ENCODE results near the gene KIF13A. TPM values are rescaled to one million over a fixed set of nuclear protein-coding genes. Genes with fewer than 3 reads are reported as not detected.
"Not testable (repeated sequence)": the region's sequence is repeated elsewhere in the genome, so short reads cannot be mapped to it uniquely, and the experiment has no call there.

KIF13A gene
- total RNA-seq, 2 experiments from 2014 or later, result 0.91 to 1.4 TPM

- H3K27ac ChIP-seq (ENCODE audit: low read depth in 1 of 2, low read length in 2 of 2), result no peak overlapping the region
- H3K27ac Mint-ChIP-seq, result no peak overlapping the region
- no peaks in the 10 kb centered on the region for H3K4me1 ChIP-seq (ENCODE audit: insufficient read depth, low read length)
- no peaks in the 10 kb centered on the region for H3K4me1 Mint-ChIP-seq (ENCODE audit: low read depth)
- H3K27me3 Mint-ChIP-seq, result peaks cover 7% of the 10 kb centered on the region
- ChIA-PET POLR2A (no interaction called here), CTCF (no interaction called here)
- H3K4me3 ChIP-seq (ENCODE audit: low read length), result no peak overlapping the region
- ATAC-seq (ENCODE audit: poor library complexity) (no peak), DNase-seq (no peak)
- peaks cover 0 to 3% of the 10 kb centered on the region in 2 experiments for H3K27me3 ChIP-seq (ENCODE audit: control insufficient read depth in 1 of 2, insufficient read depth in 2 of 2, low read length in 2 of 2)
- TF ChIP-seq CTCF (IDR thresholded peaks at IDR 0.05), result no peak
- no peaks in the 10 kb centered on the region for H3K36me3 Mint-ChIP-seq (ENCODE audit: low read depth)
- H3K36me3 ChIP-seq (ENCODE audit: insufficient read depth, low read length), result no peaks in the 10 kb centered on the region
- H3K4me3 Mint-ChIP-seq, result no peak overlapping the region
- no peaks in the 10 kb centered on the region for H3K9me3 ChIP-seq (ENCODE audit: control insufficient read depth in 1 of 2, insufficient read depth in 1 of 2, low read length in 2 of 2)
- peaks cover 2% of the 10 kb centered on the region for H3K9me3 Mint-ChIP-seq
- intact Hi-C loops (cut with DNase I, micrococcal nuclease), result no loop called here
Measured at GRCh38 chr6:17948725-17949124, 38.7 kb downstream of the KIF13A start.

- H3K36me3 Mint-ChIP-seq (ENCODE audit: low read depth); H3K4me1 Mint-ChIP-seq (ENCODE audit: low read depth); H3K4me3 Mint-ChIP-seq; H3K4me3 ChIP-seq (ENCODE audit: low read length); H3K27me3 ChIP-seq (ENCODE audit: control insufficient read depth in 1 of 2, insufficient read depth in 2 of 2, low read length in 2 of 2); H3K27ac Mint-ChIP-seq; H3K9me3 ChIP-seq (ENCODE audit: control insufficient read depth in 1 of 2, insufficient read depth in 1 of 2, low read length in 2 of 2); ATAC-seq (ENCODE audit: poor library complexity); H3K4me1 ChIP-seq (ENCODE audit: insufficient read depth, low read length); H3K9me3 Mint-ChIP-seq; intact Hi-C loops (cut with DNase I, micrococcal nuclease); H3K27ac ChIP-seq (ENCODE audit: low read depth in 1 of 2, low read length in 2 of 2); H3K36me3 ChIP-seq (ENCODE audit: insufficient read depth, low read length); DNase-seq; POLR2A ChIA-PET: not testable (repeated sequence)
- peaks cover 14% of the 10 kb centered on the region for H3K27me3 Mint-ChIP-seq
- CTCF ChIA-PET, result interaction anchor here (0.7 kb wide), 1 partner anchor 173 kb away, joined by 3 read pairs; no protein-coding TSS in a partner anchor
Measured at GRCh38 chr6:17947574-17947973, 39.9 kb downstream of the KIF13A start.

- ATAC-seq (ENCODE audit: poor library complexity) (no peak), DNase-seq (no peak)
- peaks cover 0 to 5% of the 10 kb centered on the region in 2 experiments for H3K27me3 ChIP-seq (ENCODE audit: control insufficient read depth in 1 of 2, insufficient read depth in 2 of 2, low read length in 2 of 2)
- no peak overlapping the region for H3K4me3 ChIP-seq (ENCODE audit: low read length)
- H3K27ac Mint-ChIP-seq, result no peak overlapping the region
- no peaks in the 10 kb centered on the region for H3K4me1 ChIP-seq (ENCODE audit: insufficient read depth, low read length)
- peaks cover 21% of the 10 kb centered on the region for H3K27me3 Mint-ChIP-seq
- H3K36me3 ChIP-seq (ENCODE audit: insufficient read depth, low read length), result no peaks in the 10 kb centered on the region
- intact Hi-C loops (cut with DNase I, micrococcal nuclease), result no loop called here
- no peaks in the 10 kb centered on the region for H3K36me3 Mint-ChIP-seq (ENCODE audit: low read depth)
- no peak overlapping the region for H3K27ac ChIP-seq (ENCODE audit: low read depth in 1 of 2, low read length in 2 of 2)
- H3K4me3 Mint-ChIP-seq, result no peak overlapping the region
- TF ChIP-seq CTCF (IDR thresholded peaks at IDR 0.05), result no peak
- ChIA-PET CTCF (no interaction called here), POLR2A (no interaction called here)
- H3K4me1 Mint-ChIP-seq (ENCODE audit: low read depth), result no peaks in the 10 kb centered on the region
- no peaks in the 10 kb centered on the region for H3K9me3 ChIP-seq (ENCODE audit: control insufficient read depth in 1 of 2, insufficient read depth in 1 of 2, low read length in 2 of 2)
- no peaks in the 10 kb centered on the region for H3K9me3 Mint-ChIP-seq
Measured at GRCh38 chr6:17945575-17945974, 41.9 kb downstream of the KIF13A start.

- ChIA-PET CTCF (interaction anchor here (1.1 kb wide), 1 partner anchor 10 kb away, joined by 3 read pairs; no protein-coding TSS in a partner anchor), POLR2A (no interaction called here)
- Histone ChIP-seq H3K9me3 (ENCODE audit: control insufficient read depth in 1 of 2, insufficient read depth in 1 of 2, low read length in 2 of 2) (no peaks in the 10 kb centered on the region), H3K36me3 (ENCODE audit: insufficient read depth, low read length) (no peaks in the 10 kb centered on the region), H3K27me3 (ENCODE audit: control insufficient read depth in 1 of 2, insufficient read depth in 2 of 2, low read length in 2 of 2) (peaks cover 0 to 5% of the 10 kb centered on the region in 2 experiments), H3K4me1 (ENCODE audit: insufficient read depth, low read length) (no peaks in the 10 kb centered on the region), H3K27ac (ENCODE audit: low read depth in 1 of 2, low read length in 2 of 2) (no peak overlapping the region), H3K4me3 (ENCODE audit: low read length) (no peak overlapping the region)
- H3K27ac Mint-ChIP-seq, result no peak overlapping the region
- no peaks in the 10 kb centered on the region for H3K4me1 Mint-ChIP-seq (ENCODE audit: low read depth)
- H3K9me3 Mint-ChIP-seq, result no peaks in the 10 kb centered on the region
- no peak for TF ChIP-seq CTCF (IDR thresholded peaks at IDR 0.05)
- peaks cover 23% of the 10 kb centered on the region for H3K27me3 Mint-ChIP-seq
- H3K36me3 Mint-ChIP-seq (ENCODE audit: low read depth), result no peaks in the 10 kb centered on the region
- intact Hi-C loops (cut with DNase I, micrococcal nuclease), result no loop called here
- no peak for DNase-seq
- H3K4me3 Mint-ChIP-seq, result no peak overlapping the region
- ATAC-seq (ENCODE audit: poor library complexity), result no peak
Measured at GRCh38 chr6:17945111-17945510, 42.3 kb downstream of the KIF13A start.

Measured in CD4-positive, alpha-beta T cell (primary cell).